Smooth muscle cell (in vitro differentiated cells): ENCODE measurements around the gene CLEC16A. TPM values are rescaled to one million over a fixed set of nuclear protein-coding genes. Genes with fewer than 3 reads are reported as not detected.

ENCODE experiments used
- DNase-seq: peaks from one replicate; lab custom pipeline; 2025; ENCODE audit not compliant: unreplicated experiment; lab: John Stamatoyannopoulos, UW
- H2AFZ ChIP-seq: fragments of 200-600 bp; sonication (generic); 2 replicates; pipeline ENCODE4 v1.6.0; 2016; ENCODE audit warnings: antibody characterized with exemption, low read depth, mild to moderate bottlenecking
- H3F3A ChIP-seq: fragments of 200-600 bp; sonication (generic); 2 replicates; pipeline ENCODE4 v1.6.0; 2017; ENCODE audit warnings: antibody characterized with exemption, low read depth
- H3K27ac ChIP-seq: fragments of 200-600 bp; sonication (generic); 2 replicates; pipeline ENCODE4 v1.5.1; 2016; ENCODE audit warnings: low read depth, mild to moderate bottlenecking
- H3K27me3 ChIP-seq: fragments of 200-600 bp; sonication (generic); 2 replicates; pipeline ENCODE4 v1.6.1; 2016; ENCODE audit warnings: low read depth, mild to moderate bottlenecking
- H3K36me3 ChIP-seq: fragments of 200-600 bp; sonication (generic); 2 replicates; pipeline ENCODE4 v1.5.1; 2016; ENCODE audit warnings: low read depth
- H3K4me1 ChIP-seq: fragments of 200-600 bp; sonication (generic); 2 replicates; pipeline ENCODE4 v1.5.1; 2016; ENCODE audit warnings: low read depth
- H3K4me2 ChIP-seq: fragments of 200-600 bp; sonication (generic); 2 replicates; pipeline ENCODE4 v1.6.0; 2016; ENCODE audit warnings: mild to moderate bottlenecking
- H3K4me3 ChIP-seq: fragments of 200-600 bp; sonication (generic); 2 replicates; pipeline ENCODE4 v1.5.1; 2016; ENCODE audit warnings: mild to moderate bottlenecking
- H3K79me2 ChIP-seq: fragments of 200-600 bp; sonication (generic); 2 replicates; pipeline ENCODE4 v1.6.0; 2016; ENCODE audit warnings: low read depth, mild to moderate bottlenecking
- H3K9ac ChIP-seq: fragments of 200-600 bp; sonication (generic); 2 replicates; pipeline ENCODE4 v1.6.0; 2016; ENCODE audit warnings: low read depth
- H3K9me3 ChIP-seq: fragments of 200-600 bp; sonication (generic); replicated peaks from 2 replicates; pipeline ENCODE4 v1.5.1; 2016; ENCODE audit warnings: low read depth
- H4K20me1 ChIP-seq: fragments of 200-600 bp; sonication (generic); 2 replicates; pipeline ENCODE4 v1.6.0; 2016; ENCODE audit warnings: low read depth
- WGBS: methylation state at CpG from one replicate; pipeline ENCODE4 v1.1.7; 2016; ENCODE audit warnings: low lambda C conversion rate; 5-methylcytosine and 5-hydroxymethylcytosine counted together
- polyA plus RNA-seq: library from polyadenylated mRNA; unstranded; fragments of >200 nt; fragmentation: Nextera tagmentation; extraction: Ambion mirVana; gene quantifications from 2 replicates; pipeline ENCODE4 v1.2.1, GENCODE V29; 2016
- total RNA-seq: library from RNA; depleted of rRNA; stranded (reverse); fragments of >200 nt; gene quantifications from 2 replicates; pipeline ENCODE4 v1.2.3, GENCODE V29; 2014
- TF ChIP-seq, protein P1 (sequence below): fragments of 200-600 bp; sonication (generic); IDR thresholded peaks from 2 replicates; pipeline ENCODE4 v1.5.1; 2017; ENCODE audit warnings: borderline replicate concordance, mild to moderate bottlenecking, antibody characterized with exemption; ENCODE audit not compliant: insufficient read depth, poor library complexity, severe bottlenecking

The CLEC16A gene
- total and polyA plus RNA-seq, 2 experiments from 2014 or later: 12.6 to 16.2 TPM

- H3K4me3 ChIP-seq: no peak overlapping the region
- H3K4me2 ChIP-seq: peak overlapping the region; percentile 9
- H3K4me1 ChIP-seq: peaks cover 8% of the 10 kb centered on the region
- H3K27me3 ChIP-seq: no peaks in the 10 kb centered on the region
- peaks cover 18% of the 10 kb centered on the region for H3F3A ChIP-seq
- TF ChIP-seq, protein P1, sequence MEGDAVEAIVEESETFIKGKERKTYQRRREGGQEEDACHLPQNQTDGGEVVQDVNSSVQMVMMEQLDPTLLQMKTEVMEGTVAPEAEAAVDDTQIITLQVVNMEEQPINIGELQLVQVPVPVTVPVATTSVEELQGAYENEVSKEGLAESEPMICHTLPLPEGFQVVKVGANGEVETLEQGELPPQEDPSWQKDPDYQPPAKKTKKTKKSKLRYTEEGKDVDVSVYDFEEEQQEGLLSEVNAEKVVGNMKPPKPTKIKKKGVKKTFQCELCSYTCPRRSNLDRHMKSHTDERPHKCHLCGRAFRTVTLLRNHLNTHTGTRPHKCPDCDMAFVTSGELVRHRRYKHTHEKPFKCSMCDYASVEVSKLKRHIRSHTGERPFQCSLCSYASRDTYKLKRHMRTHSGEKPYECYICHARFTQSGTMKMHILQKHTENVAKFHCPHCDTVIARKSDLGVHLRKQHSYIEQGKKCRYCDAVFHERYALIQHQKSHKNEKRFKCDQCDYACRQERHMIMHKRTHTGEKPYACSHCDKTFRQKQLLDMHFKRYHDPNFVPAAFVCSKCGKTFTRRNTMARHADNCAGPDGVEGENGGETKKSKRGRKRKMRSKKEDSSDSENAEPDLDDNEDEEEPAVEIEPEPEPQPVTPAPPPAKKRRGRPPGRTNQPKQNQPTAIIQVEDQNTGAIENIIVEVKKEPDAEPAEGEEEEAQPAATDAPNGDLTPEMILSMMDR: no peak
- no peaks in the 10 kb centered on the region for H3K79me2 ChIP-seq
- DNase-seq: no peak
- no peaks in the 10 kb centered on the region for H3K9me3 ChIP-seq
- WGBS: 21% methylated on average over 7 of the region's 7 CpGs
- H3K9ac ChIP-seq: no peak overlapping the region
- H4K20me1 ChIP-seq: no peaks in the 10 kb centered on the region
- no peaks in the 10 kb centered on the region for H3K36me3 ChIP-seq
- H2AFZ ChIP-seq: no peak overlapping the region
- peak overlapping the region; percentile 56 for H3K27ac ChIP-seq
These were observed 160.9 kb downstream of the CLEC16A start for GRCh38 chr16:11105038-11105903.

GRCh38 chr16:11106726-11107125, 162.4 kb downstream of the CLEC16A start:
- Histone ChIP-seq H4K20me1 (no peaks in the 10 kb centered on the region), H3K9ac (no peak overlapping the region), H3K4me3 (no peak overlapping the region), H3K36me3 (no peaks in the 10 kb centered on the region), H3K27me3 (no peaks in the 10 kb centered on the region), H2AFZ (no peak overlapping the region), H3K9me3 (peaks cover 4% of the 10 kb centered on the region), H3K27ac (no peak overlapping the region), H3K4me1 (peaks cover 8% of the 10 kb centered on the region), H3K79me2 (no peaks in the 10 kb centered on the region), H3K4me2 (no peak overlapping the region), H3F3A (peaks cover 9% of the 10 kb centered on the region)
- no peak for DNase-seq
- 96% methylated on average over 6 of the region's 6 CpGs for WGBS
- TF ChIP-seq, protein P1: no peak

- TF ChIP-seq, protein P1: no peak
- peaks cover 4% of the 10 kb centered on the region for H3K9me3 ChIP-seq
- H2AFZ ChIP-seq: no peak overlapping the region
- H3K27me3 ChIP-seq: no peaks in the 10 kb centered on the region
- H3K4me1 ChIP-seq: peaks cover 8% of the 10 kb centered on the region
- no peak for DNase-seq
- H3K79me2 ChIP-seq: no peaks in the 10 kb centered on the region
- H3K27ac ChIP-seq: no peak overlapping the region
- H3F3A ChIP-seq: peaks cover 9% of the 10 kb centered on the region
- H4K20me1 ChIP-seq: no peaks in the 10 kb centered on the region
- H3K4me2 ChIP-seq: peak overlapping the region; percentile 59
- H3K9ac ChIP-seq: no peak overlapping the region
- WGBS: 49% methylated on average over 8 of the region's 8 CpGs
- no peaks in the 10 kb centered on the region for H3K36me3 ChIP-seq
- H3K4me3 ChIP-seq: no peak overlapping the region
These were observed 163.6 kb downstream of the CLEC16A start for GRCh38 chr16:11107780-11108465.

- Histone ChIP-seq H3F3A (peaks cover 9% of the 10 kb centered on the region), H3K4me2 (peak overlapping the region; percentile 59), H3K79me2 (no peaks in the 10 kb centered on the region), H3K9me3 (peaks cover 4% of the 10 kb centered on the region), H3K36me3 (no peaks in the 10 kb centered on the region), H3K27me3 (no peaks in the 10 kb centered on the region), H3K4me1 (peaks cover 8% of the 10 kb centered on the region), H2AFZ (no peak overlapping the region), H4K20me1 (no peaks in the 10 kb centered on the region), H3K9ac (no peak overlapping the region), H3K27ac (no peak overlapping the region), H3K4me3 (no peak overlapping the region)
- DNase-seq: no peak
- TF ChIP-seq, protein P1: no peak
These were observed 164.1 kb downstream of the CLEC16A start for GRCh38 chr16:11108466-11108805.
